Femur (tissue), 1 donor: ENCODE measurements around the gene SLC12A2.

Experiments used
- DNase-seq: peaks from one replicate; pipeline ENCODE4 v3.0.0-alpha.2; 2017

The SLC12A2 gene

GRCh38 chr5:128099944-128100343 is 16.4 kb downstream of the SLC12A2 start:
- no peak for DNase-seq

DNA sequence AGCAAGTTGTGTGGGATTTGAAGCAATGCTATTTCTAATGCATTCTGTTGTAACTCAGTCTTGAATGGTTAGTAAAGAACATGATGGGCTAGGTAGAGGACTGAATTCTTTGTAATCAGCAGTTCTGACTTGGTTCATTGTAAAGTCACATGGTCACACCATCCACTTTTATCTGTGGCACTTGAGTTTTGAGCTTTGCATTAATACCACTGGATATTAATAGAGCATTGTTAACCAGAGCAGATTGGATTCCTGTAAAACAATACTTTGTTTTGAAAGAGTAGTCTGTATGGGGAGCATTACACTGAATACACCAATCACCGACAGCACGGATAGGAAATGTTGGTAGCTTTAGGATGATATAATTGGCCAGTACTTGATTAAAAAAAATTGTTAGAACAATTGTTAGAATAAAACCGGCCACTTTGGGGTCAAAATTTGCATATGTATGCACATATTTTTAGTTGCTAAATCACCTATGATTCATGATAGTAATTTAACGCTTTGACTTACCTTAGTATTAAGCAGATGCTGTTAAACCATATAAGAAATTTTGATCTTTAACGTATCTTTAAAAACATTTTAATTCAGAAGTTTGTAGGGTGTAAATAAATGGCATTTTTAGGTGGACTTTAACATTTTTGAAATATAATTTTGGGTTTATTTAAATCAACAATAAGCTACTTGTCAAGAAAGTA is 17.4 kb downstream of the SLC12A2 start:
- DNase-seq, result no peak

DNA sequence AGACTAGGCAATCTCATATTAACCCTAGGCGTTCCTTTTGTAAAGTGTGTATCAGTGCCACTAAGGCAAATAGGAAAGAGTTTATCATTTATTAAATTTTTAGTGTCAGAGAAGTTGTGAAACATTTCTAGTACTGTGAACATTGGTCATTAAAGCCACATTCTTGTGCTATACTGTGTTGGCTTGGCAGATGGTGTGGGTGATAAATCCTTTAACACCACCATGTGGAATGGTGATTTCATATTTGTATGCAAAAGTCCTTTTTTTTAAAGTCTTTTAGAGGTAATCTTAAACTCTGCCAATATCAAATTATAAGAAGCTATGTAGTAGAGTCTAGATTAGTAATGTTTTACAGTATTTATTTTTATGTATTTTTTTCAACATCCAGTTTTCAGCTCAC is 18.1 kb downstream of the SLC12A2 start:
- DNase-seq, result no peak

DNA sequence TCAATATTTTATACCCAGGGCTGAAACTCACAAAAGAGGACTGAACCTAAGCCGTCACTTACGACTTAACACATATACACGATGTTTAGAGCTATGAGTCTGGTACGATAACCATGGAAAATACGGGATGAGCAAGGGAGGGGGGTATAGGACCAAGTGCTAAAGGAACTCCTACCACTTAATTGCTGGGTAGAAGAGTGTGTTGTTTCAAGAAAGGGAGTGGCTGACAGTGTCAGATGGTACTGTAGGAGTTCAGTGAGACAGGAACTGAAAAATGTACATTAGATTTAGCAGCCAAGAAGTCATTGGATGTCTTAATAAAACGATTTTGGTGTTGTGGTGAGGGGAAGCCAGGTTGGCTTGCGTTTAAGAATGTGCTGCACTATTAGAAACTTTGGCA is 21.6 kb downstream of the SLC12A2 start:
- no peak for DNase-seq

DNA sequence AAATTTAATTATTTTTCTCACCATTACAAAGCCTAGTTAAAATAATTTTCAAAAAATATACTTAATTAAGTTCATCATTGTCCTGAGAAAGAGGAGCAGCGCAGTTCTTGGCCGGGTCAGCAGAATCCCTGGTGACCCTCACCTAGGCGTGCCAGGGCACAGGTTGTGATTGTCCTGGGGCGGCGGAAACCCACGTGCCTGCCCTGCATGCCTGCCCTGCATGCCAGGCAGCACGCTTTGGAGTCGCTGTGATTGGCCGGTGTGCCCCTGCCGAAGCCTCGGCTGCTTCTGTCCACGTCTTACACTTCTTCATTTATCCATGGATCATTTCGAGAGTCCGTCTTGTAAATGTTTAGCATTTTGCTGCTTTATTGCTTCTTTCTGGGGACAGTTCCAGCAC is 25.6 kb downstream of the SLC12A2 start:
- DNase-seq, result no peak

- DNase-seq, result no peak
Observed at GRCh38 chr5:128109766-128110165, 26.2 kb downstream of the SLC12A2 start.

DNA sequence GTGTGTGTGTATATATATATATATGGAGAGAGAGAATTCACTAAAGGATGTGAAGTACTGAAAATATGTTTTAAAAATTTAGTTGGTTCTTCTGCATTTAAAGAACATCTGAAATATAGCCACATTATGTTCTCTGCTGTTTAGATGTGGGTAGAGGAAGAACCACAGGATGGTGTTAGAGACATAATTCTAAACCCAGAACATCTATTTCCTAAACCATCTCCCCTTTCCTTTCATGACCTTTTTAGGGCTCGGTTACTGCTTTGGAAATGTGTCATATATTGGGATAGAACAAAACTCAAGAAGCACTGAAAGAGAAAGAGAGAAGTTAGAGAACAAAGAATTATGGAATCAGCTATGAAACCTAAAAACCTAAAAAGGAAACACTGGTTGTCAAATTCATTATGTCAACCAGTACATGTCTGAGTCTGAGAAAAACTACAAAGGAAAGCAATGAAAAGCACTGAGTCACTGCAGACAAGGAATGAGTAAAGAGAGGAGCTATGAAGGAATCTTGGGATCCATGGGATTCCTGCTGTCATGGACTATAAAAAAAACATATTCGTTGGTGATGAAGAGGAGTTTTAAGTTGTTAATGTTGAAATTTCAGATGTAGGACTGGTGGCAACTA is 28.4 kb downstream of the SLC12A2 start:
- DNase-seq, result no peak

DNA sequence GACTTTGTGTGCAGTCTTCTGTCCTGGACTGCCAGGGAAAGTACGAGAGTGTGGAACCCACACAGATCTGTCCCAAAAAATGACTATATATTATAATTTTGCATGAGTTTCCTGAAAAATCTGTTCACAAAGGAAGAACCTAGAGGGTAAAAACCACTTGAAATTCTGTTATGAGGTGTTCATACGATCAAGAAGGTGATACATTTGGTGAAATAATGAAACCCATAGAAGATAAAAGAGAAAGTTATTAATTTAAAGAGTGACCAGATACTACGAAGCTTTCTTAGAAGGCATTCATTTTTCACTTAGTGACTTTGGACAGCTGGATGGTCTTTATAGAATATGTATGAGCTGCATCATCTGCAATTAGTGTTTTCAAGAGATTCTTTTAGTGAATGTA is 32.9 kb downstream of the SLC12A2 start:
- no peak for DNase-seq

DNA sequence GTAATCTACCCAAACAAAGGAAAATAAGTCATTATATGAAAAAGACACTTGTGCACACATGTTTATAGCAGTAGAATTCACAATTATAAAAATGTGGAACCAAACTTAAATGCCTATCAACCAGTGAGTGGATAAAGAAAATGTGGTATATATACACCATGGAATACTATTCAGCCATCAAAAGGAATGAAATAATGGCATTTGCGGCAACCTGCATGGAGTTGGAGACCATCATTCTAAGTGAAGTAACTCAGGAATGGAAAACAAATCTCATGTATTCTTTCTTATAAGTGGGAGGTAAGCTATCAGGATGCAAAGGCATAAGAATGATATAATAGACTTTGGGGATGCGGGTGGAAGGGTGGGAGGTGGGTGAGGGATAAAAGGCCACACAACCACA is 34.6 kb downstream of the SLC12A2 start:
- DNase-seq, result no peak

DNA sequence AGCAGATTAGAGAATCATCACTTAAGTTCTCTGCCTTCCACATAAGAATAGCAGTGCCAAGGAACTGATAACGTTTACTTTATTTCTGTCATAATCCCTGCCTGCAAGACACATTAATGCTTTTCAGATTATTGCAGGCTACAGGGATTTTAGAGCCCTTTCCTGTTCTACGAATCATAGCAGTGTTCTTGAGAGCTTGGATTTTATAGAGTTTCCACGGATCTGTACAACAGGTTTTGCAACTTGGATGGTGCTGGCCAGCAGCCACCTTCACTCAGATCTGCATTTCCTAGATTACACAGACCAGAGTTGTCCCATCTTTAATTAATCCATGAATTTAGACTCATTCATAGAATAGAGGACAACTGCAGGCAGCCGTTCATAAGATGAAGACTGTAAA is 38.1 kb downstream of the SLC12A2 start:
- DNase-seq, result no peak

DNA sequence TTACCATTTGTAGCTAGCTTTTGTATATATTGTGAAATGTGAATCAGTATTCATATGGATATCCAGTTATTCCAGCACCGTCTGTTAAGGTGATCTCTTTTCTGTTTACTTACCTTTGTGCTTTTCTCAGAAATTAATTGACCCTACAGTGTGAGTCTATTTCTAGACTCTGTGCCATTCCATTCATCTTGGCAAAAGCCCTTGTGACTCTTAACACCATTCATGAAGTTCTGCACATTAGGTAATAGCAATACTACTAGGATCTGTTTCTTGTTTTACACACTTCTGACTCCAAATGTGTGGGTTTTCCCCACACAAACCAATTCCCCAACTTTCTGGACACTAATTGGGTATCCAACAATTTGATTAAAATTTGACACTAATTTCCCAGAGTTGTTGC is 40.4 kb downstream of the SLC12A2 start:
- DNase-seq, result no peak

DNA sequence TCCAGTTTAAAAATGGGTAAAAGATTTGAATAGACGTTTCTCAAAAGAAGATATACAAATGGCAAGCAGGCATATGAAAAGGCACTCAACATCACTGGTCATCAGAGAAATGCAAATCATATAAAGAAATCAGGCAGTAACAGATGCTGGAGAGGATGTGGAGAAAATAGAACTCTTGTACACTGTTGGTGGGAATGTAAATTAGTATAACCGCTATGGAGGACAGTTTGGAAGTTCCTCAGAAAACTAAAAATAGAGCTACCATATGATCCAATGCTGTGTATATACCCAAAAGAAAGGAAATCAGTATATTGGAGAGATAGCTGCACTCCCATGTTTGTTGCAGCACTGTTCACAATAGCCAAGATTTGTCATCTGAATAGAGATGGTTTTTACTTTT is 42.7 kb downstream of the SLC12A2 start:
- no peak for DNase-seq

GRCh38 chr5:128132499-128132898 is 48.9 kb downstream of the SLC12A2 start:
- DNase-seq, result no peak

- DNase-seq, result no peak
Observed at GRCh38 chr5:128135286-128135685, 51.7 kb downstream of the SLC12A2 start.

DNA sequence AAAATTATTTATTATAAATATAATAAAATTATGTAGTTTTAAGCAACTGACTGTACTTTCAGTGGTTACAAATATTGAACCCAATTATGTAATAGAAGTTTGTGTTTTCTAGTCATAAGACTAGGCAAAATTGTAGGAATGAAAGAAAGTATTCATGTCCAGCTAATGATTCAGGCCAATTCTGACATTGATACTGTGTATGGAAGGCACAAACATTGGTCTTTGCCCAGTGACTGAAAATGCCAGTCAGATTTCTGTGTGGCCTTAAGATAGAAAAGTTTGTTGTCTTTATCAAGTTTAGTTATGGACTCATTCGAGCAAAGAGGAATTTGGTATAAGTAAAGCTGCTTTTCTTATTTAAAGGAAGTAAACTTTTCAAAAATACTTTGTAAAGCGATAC is 60.3 kb downstream of the SLC12A2 start:
- no peak for DNase-seq

GRCh38 chr5:128144491-128144890 is 60.9 kb downstream of the SLC12A2 start:
- DNase-seq, result no peak

GRCh38 chr5:128146671-128147070 is 63.1 kb downstream of the SLC12A2 start:
- DNase-seq, result no peak

DNA sequence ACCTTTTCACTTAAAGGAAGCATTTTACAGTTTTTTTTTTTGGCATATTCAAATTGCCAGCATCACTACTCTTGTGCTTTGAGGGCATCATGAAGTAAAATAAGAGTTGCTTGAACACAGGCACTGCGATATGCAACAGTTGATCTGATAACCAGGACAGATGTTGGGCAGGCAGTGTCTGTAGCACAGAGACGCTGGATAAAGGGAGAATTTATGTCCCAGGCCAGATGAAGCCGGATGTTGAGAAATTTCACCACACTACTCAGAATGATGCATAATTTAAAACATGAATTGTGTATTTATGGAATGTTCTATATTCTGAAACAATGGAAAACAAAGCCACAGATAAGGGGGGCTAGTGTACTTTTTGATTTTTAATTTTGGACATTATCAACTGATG is 71.4 kb downstream of the SLC12A2 start:
- DNase-seq, result no peak

- DNase-seq, result no peak
Observed at GRCh38 chr5:128155776-128156175, 72.2 kb downstream of the SLC12A2 start.

DNA sequence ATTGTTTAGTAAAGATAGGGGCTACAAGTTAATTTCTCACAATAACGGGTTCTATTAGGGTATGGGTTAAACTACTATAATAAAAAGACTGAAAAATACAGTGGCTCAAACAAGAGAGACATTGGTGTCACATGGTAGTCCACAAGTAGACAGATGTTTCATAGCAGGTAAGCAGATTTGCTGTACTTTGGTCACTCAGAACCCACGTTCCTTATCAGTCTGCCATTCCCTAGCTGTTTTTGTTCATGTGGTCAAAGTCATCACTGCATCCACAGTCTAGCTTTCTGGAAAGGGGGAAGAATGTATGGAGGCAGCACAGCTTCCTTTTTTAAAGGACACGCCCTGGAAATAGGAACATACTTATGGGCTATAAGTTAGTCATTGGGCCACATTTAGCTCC is 73.0 kb downstream of the SLC12A2 start:
- no peak for DNase-seq

- DNase-seq, result no peak
Observed at GRCh38 chr5:128158342-128158741, 74.8 kb downstream of the SLC12A2 start.

DNA sequence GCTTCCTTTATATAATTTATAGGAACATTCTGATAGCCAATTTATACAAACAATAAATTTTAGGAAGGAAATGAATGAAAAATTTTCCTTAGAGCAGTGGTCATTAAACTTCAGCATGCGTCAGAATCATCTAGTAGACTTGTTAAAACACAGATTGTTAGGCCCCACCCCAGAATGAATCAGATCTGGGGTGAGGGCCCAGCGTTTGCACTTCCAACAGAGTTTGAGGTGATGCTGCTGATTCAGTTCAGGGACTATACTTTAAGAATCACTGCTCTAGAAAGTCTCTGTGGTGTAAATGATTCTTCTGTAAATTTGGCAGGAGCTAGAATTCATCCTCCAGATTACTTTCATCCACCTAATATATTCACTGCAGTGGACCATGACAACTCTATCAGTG is 80.4 kb downstream of the SLC12A2 start:
- no peak for DNase-seq

- DNase-seq, result no peak
Observed at GRCh38 chr5:128169401-128170017, 85.9 kb downstream of the SLC12A2 start.

- DNase-seq, result no peak
Observed at GRCh38 chr5:128172102-128172501, 88.5 kb downstream of the SLC12A2 start.

- no peak for DNase-seq
Observed at GRCh38 chr5:128174951-128175350, 91.4 kb downstream of the SLC12A2 start.
